GM21529 (cell line): Measurements from ENCODE around the gene KLK2.

Experiments used
- ATAC-seq: cut with Tn5 transposase; IDR thresholded peaks from one replicate; pipeline ENCODE4 v1.9.1; 2021; ENCODE audit not compliant: unreplicated experiment

KLK2 gene

GRCh38 chr19:50873056-50873455 lies at the start of gene KLK2:
KLK2 (plus strand) TSS chr19:50873439; CDS start chr19:50873474, 35 bp downstream.
- ATAC-seq, result no peak

GRCh38 chr19:50826492-50827240 lies 46.6 kb upstream of the KLK2 start:
- no peak for ATAC-seq

GRCh38 chr19:50827476-50827875 lies 45.8 kb upstream of the KLK2 start:
- ATAC-seq, result no peak

- no peak for ATAC-seq
Measured at GRCh38 chr19:50829801-50830200, 43.4 kb upstream of the KLK2 start.

GRCh38 chr19:50830266-50831025 lies 42.8 kb upstream of the KLK2 start:
- ATAC-seq, result no peak

- no peak for ATAC-seq
Measured at GRCh38 chr19:50831026-50831396, 42.2 kb upstream of the KLK2 start.

DNA sequence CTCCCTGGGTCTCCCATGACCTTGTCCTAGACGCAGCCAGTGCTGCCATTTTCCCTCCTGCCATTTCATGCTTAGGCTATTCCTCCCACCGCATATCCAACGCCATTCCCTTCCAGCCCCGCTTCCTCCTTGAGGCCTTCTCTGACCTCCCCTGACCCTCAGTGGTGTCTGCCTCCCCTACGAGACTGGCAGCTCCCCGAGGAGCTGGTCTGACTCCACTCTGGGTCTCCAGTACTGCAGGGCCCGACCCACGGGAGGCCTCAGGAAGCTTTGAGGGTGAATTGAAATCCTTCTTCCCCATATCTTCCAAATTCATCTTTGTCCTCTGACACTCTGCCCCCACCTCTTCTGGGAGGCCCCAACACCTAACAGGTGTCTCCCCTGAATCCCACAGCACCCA lies 40.6 kb upstream of the KLK2 start:
- ATAC-seq, result no peak

GRCh38 chr19:50833117-50833801 lies 40.0 kb upstream of the KLK2 start, which contains the start of gene KLK15:
KLK15 (minus strand) TSS chr19:50833574; CDS start chr19:50831492, 2,082 bp downstream.
- no peak for ATAC-seq

- no peak for ATAC-seq
Measured at GRCh38 chr19:50833802-50834167, 39.5 kb upstream of the KLK2 start.

GRCh38 chr19:50835103-50835784 lies 38.0 kb upstream of the KLK2 start:
- ATAC-seq, result no peak

DNA sequence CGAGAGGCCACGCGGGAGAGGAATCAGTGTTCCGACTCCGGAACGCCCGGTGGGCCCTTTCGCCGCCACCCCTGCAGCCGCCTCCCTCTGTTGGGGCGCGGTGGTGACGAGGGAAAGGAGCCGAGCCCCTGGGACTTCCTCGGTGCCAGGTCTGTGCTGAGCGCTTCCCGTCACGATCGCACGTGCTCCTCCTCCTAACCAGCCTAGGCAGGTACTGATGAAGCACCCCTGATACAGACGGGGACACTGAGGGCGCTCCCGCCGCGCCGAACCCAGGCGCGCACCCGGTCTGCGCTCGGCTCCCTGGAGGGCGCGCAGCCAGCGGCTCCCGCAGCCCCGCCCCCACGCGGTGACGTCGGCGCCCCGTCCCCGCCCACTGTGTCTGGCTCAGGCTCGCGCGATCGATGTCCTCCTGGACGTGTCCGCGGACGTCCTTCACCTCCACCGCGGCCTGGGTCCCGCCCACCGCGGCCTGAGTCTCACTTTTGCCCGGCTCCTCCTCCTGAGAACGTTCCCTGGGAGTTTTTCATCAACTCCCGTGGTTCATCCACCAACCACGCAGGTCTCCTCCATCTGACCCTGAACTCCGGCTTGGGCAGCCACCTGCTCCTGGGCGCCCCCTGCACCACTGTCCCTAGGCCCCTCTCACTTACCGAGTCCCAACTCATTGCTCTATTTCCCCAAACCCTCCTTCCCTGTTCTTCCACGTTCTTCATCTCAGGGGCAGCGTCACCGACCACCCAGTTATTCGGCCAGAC lies 37.3 kb upstream of the KLK2 start:
- peak; percentile 83 for ATAC-seq

GRCh38 chr19:50836543-50837195 lies 36.6 kb upstream of the KLK2 start:
- no peak for ATAC-seq

- no peak for ATAC-seq
Measured at GRCh38 chr19:50837300-50837699, 35.9 kb upstream of the KLK2 start.

DNA sequence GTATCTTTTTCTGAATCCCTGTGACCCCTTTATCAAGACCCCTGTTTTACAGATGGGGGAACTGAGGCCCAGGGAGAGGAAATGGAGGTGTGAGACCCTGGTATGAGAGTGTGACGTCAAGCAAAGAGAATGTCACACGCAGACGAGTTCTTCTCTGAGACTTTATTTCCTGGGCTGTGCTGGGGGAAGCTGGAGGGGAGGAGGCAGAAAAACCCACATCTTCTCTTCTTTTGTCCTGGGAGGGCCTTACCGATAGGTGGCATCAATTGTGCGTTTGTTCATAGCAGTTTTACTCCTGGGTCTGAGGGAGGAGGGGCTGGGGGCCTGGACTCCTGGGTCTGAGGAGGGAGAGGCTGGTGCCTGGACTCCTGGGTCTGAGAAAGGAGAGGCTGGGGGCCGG lies 35.0 kb upstream of the KLK2 start:
- no peak for ATAC-seq

DNA sequence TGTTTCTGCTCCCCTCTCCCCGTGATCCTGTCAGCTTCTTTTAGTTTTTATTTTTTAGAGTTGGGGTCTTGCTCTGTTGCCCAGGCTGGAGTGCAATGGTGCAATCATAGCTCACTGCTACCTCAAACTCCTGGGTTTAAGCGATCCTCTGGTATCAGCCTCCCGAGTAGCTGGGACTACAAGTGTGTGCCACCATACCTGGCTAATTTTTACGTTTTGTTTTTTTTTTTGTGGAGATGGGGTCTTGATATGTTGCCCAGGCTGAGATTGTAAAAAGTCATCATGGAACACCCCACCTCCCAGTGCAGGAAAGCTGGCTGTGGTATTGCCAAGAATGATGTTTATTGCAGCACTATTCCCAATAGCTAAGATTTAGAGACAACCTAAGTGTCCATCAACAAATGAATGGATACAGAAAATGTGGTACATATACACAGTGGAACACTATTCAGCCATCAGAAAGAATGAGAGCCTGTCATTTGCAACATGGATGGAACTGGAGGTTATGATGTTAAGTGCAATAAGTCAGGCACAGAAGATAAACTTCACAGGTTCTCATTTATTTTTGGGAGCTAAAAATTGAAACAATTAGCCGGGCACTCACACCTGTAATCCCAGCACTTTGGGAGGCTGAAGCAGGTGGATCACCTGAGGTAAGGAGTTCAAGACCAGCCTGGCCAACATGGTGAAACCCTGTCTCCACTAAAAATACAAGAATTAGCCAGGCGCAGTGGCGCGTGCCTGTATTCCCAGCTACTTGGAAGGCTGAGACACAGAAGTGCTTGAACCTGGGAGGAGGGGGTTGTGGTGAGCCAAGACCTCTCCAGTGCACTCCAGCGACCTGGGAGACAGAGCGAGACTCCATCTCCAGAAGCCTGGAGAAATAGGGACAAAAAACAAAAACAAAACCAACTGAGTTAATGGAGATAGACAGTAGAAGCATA lies 33.3 kb upstream of the KLK2 start:
- no peak for ATAC-seq

DNA sequence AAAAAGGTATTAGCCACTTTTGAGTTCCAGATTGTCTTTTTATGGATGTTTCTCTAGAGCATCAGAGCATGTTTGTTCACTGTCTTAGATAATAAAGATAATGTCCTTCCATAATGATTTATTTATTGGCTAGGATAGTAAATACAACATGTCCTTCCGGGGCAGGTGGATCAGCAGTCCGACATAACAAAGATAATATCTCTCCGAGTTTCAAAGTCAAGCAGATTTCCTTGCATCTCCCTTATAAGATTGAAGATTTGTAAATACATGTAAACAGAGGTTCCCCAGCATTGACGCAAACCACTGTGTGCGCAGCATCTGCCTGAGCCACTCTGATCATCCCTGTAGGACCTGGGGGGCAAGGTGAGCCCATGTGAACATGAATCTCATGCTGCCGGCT lies 31.1 kb upstream of the KLK2 start:
- no peak for ATAC-seq

GRCh38 chr19:50843205-50843604 lies 30.0 kb upstream of the KLK2 start:
- no peak for ATAC-seq

- no peak for ATAC-seq
Measured at GRCh38 chr19:50843701-50844221, 29.5 kb upstream of the KLK2 start.
